Measurements from ENCODE around the gene DMRTC2.

DMRTC2 gene

GRCh38 chr19:41801031-41801430, 43.8 kb upstream of the DMRTC2 start:
- Histone ChIP-seq H2BK120ac (ENCODE audit: low read depth, low read length) (no peak overlapping the region), H3K9me3 (replicated peaks in 1 of 2; ENCODE audit: control insufficient read depth in 2 of 2, insufficient read depth in 1 of 2, low read depth in 1 of 2, low read length in 2 of 2) (peaks cover 0 to 1% of the 10 kb centered on the region in 2 donors), H4K8ac (ENCODE audit: low read depth, low read length) (no peak overlapping the region), H3K27ac (replicated peaks; ENCODE audit: low read length) (no peak overlapping the region), H3K23ac (ENCODE audit: low read depth, low read length, poor library complexity) (no peak overlapping the region), H3K4me2 (ENCODE audit: insufficient read depth, low read length, poor library complexity, severe bottlenecking) (no peak overlapping the region), H2AFZ (ENCODE audit: low read length) (no peak overlapping the region), H3K79me1 (ENCODE audit: low read depth, low read length) (no peaks in the 10 kb centered on the region), H3K4me3 (ENCODE audit: low read length in 2 of 2) (no peak overlapping the region), H3K4me1 (ENCODE audit: control insufficient read depth in 2 of 2, insufficient read depth in 1 of 2, low read depth in 1 of 2, low read length in 2 of 2) (peaks cover 0 to 5% of the 10 kb centered on the region in 2 donors), H4K91ac (ENCODE audit: low read depth, low read length, poor library complexity) (no peak overlapping the region), H3K36me3 (replicated peaks in 1 of 2; ENCODE audit: control insufficient read depth in 2 of 2, insufficient read depth in 2 of 2, low read length in 2 of 2) (no peaks in the 10 kb centered on the region), H2BK5ac (ENCODE audit: low read length) (no peak overlapping the region), H3K14ac (ENCODE audit: low read length) (no peak overlapping the region), H3K18ac (ENCODE audit: low read length) (no peak overlapping the region), H3K4ac (ENCODE audit: low read length) (no peak overlapping the region), H3K27me3 (ENCODE audit: control insufficient read depth in 3 of 3, insufficient read depth in 3 of 3, low read depth in 1 of 3, low read length in 3 of 3) (peaks cover 0 to 25% (median 0%) of the 10 kb centered on the region in 3 experiments), H3K9ac (ENCODE audit: low read depth, low read length, poor library complexity) (no peak overlapping the region), H2BK15ac (ENCODE audit: low read length) (no peak overlapping the region), H2AK5ac (ENCODE audit: low read depth, low read length) (no peak overlapping the region), H2BK12ac (ENCODE audit: low read length) (no peak overlapping the region)
- no CpG with 5 or more reads among the region's 4 CpGs for WGBS, 2 donors (ENCODE audit: extremely low coverage in 2 of 2, insufficient read length in 2 of 2, insufficient replicate concordance in 1 of 2)
- no peak for DNase-seq (ENCODE audit: low spot score)

GRCh38 chr19:41801792-41802211, 43.0 kb upstream of the DMRTC2 start:
- Histone ChIP-seq H3K23ac (ENCODE audit: low read depth, low read length, poor library complexity) (no peak overlapping the region), H3K27ac (replicated peaks; ENCODE audit: low read length) (peak overlapping the region; percentile 32), H3K79me1 (ENCODE audit: low read depth, low read length) (no peaks in the 10 kb centered on the region), H3K4me3 (ENCODE audit: low read length in 2 of 2) (no peak overlapping the region), H2BK15ac (ENCODE audit: low read length) (no peak overlapping the region), H3K4ac (ENCODE audit: low read length) (no peak overlapping the region), H3K18ac (ENCODE audit: low read length) (no peak overlapping the region), H4K8ac (ENCODE audit: low read depth, low read length) (no peak overlapping the region), H3K27me3 (ENCODE audit: control insufficient read depth in 3 of 3, insufficient read depth in 3 of 3, low read depth in 1 of 3, low read length in 3 of 3) (peaks cover 0 to 24% (median 1%) of the 10 kb centered on the region in 3 experiments), H3K14ac (ENCODE audit: low read length) (no peak overlapping the region), H2AFZ (ENCODE audit: low read length) (no peak overlapping the region), H3K36me3 (replicated peaks in 1 of 2; ENCODE audit: control insufficient read depth in 2 of 2, insufficient read depth in 2 of 2, low read length in 2 of 2) (no peaks in the 10 kb centered on the region), H2BK5ac (ENCODE audit: low read length) (no peak overlapping the region), H2AK5ac (ENCODE audit: low read depth, low read length) (no peak overlapping the region), H3K4me2 (ENCODE audit: insufficient read depth, low read length, poor library complexity, severe bottlenecking) (no peak overlapping the region), H2BK120ac (ENCODE audit: low read depth, low read length) (no peak overlapping the region), H3K9me3 (replicated peaks in 1 of 2; ENCODE audit: control insufficient read depth in 2 of 2, insufficient read depth in 1 of 2, low read depth in 1 of 2, low read length in 2 of 2) (peaks cover 0 to 1% of the 10 kb centered on the region in 2 donors), H2BK12ac (ENCODE audit: low read length) (no peak overlapping the region), H3K4me1 (ENCODE audit: control insufficient read depth in 2 of 2, insufficient read depth in 1 of 2, low read depth in 1 of 2, low read length in 2 of 2) (peaks cover 0 to 5% of the 10 kb centered on the region in 2 donors), H3K9ac (ENCODE audit: low read depth, low read length, poor library complexity) (no peak overlapping the region), H4K91ac (ENCODE audit: low read depth, low read length, poor library complexity) (no peak overlapping the region)
- no CpG with 5 or more reads among the region's 2 CpGs for WGBS, 2 donors (ENCODE audit: extremely low coverage in 2 of 2, insufficient read length in 2 of 2, insufficient replicate concordance in 1 of 2)
- DNase-seq (ENCODE audit: low spot score) = no peak

GRCh38 chr19:41802770-41803169, 42.1 kb upstream of the DMRTC2 start:
- H3K4me2 ChIP-seq (ENCODE audit: insufficient read depth, low read length, poor library complexity, severe bottlenecking) = peak overlapping the region; percentile 19
- no peak overlapping the region for H2AK5ac ChIP-seq (ENCODE audit: low read depth, low read length)
- no peak overlapping the region for H2AFZ ChIP-seq (ENCODE audit: low read length)
- peaks cover 0 to 24% (median 1%) of the 10 kb centered on the region in 3 experiments for H3K27me3 ChIP-seq (ENCODE audit: control insufficient read depth in 3 of 3, insufficient read depth in 3 of 3, low read depth in 1 of 3, low read length in 3 of 3)
- H4K8ac ChIP-seq (ENCODE audit: low read depth, low read length) = no peak overlapping the region
- H3K4ac ChIP-seq (ENCODE audit: low read length) = no peak overlapping the region
- no peak overlapping the region for H2BK120ac ChIP-seq (ENCODE audit: low read depth, low read length)
- H3K79me1 ChIP-seq (ENCODE audit: low read depth, low read length) = no peaks in the 10 kb centered on the region
- H2BK15ac ChIP-seq (ENCODE audit: low read length) = no peak overlapping the region
- no peaks in the 10 kb centered on the region for H3K36me3 ChIP-seq (replicated peaks in 1 of 2; ENCODE audit: control insufficient read depth in 2 of 2, insufficient read depth in 2 of 2, low read length in 2 of 2)
- H2BK5ac ChIP-seq (ENCODE audit: low read length) = no peak overlapping the region
- H4K91ac ChIP-seq (ENCODE audit: low read depth, low read length, poor library complexity) = no peak overlapping the region
- no peak overlapping the region for H3K18ac ChIP-seq (ENCODE audit: low read length)
- DNase-seq (ENCODE audit: low spot score) = no peak
- H3K4me3 ChIP-seq (ENCODE audit: low read length in 2 of 2) = no peak overlapping the region
- H2BK12ac ChIP-seq (ENCODE audit: low read length) = no peak overlapping the region
- H3K23ac ChIP-seq (ENCODE audit: low read depth, low read length, poor library complexity) = no peak overlapping the region
- H3K27ac ChIP-seq (replicated peaks; ENCODE audit: low read length) = peak overlapping the region; percentile 45
- peaks cover 0 to 5% of the 10 kb centered on the region in 2 donors for H3K4me1 ChIP-seq (ENCODE audit: control insufficient read depth in 2 of 2, insufficient read depth in 1 of 2, low read depth in 1 of 2, low read length in 2 of 2)
- no CpG with 5 or more reads among the region's 2 CpGs for WGBS, 2 donors (ENCODE audit: extremely low coverage in 2 of 2, insufficient read length in 2 of 2, insufficient replicate concordance in 1 of 2)
- no peak overlapping the region for H3K9ac ChIP-seq (ENCODE audit: low read depth, low read length, poor library complexity)
- no peak overlapping the region for H3K14ac ChIP-seq (ENCODE audit: low read length)
- H3K9me3 ChIP-seq (replicated peaks in 1 of 2; ENCODE audit: control insufficient read depth in 2 of 2, insufficient read depth in 1 of 2, low read depth in 1 of 2, low read length in 2 of 2) = peaks cover 0 to 1% of the 10 kb centered on the region in 2 donors

GRCh38 chr19:41804336-41804735, 40.5 kb upstream of the DMRTC2 start:
- Histone ChIP-seq H3K9me3 (replicated peaks in 1 of 2; ENCODE audit: control insufficient read depth in 2 of 2, insufficient read depth in 1 of 2, low read depth in 1 of 2, low read length in 2 of 2) (peaks cover 0 to 1% of the 10 kb centered on the region in 2 donors), H4K91ac (ENCODE audit: low read depth, low read length, poor library complexity) (no peak overlapping the region), H3K4me3 (ENCODE audit: low read length in 2 of 2) (no peak overlapping the region), H4K8ac (ENCODE audit: low read depth, low read length) (no peak overlapping the region), H3K27me3 (ENCODE audit: control insufficient read depth in 3 of 3, insufficient read depth in 3 of 3, low read depth in 1 of 3, low read length in 3 of 3) (peaks cover 0 to 24% (median 1%) of the 10 kb centered on the region in 3 experiments), H3K23ac (ENCODE audit: low read depth, low read length, poor library complexity) (no peak overlapping the region), H3K18ac (ENCODE audit: low read length) (no peak overlapping the region), H3K79me1 (ENCODE audit: low read depth, low read length) (no peaks in the 10 kb centered on the region), H3K4me1 (ENCODE audit: control insufficient read depth in 2 of 2, insufficient read depth in 1 of 2, low read depth in 1 of 2, low read length in 2 of 2) (peaks cover 0 to 5% of the 10 kb centered on the region in 2 donors), H2AFZ (ENCODE audit: low read length) (no peak overlapping the region), H2BK120ac (ENCODE audit: low read depth, low read length) (no peak overlapping the region), H3K4ac (ENCODE audit: low read length) (no peak overlapping the region), H2AK5ac (ENCODE audit: low read depth, low read length) (no peak overlapping the region), H2BK12ac (ENCODE audit: low read length) (no peak overlapping the region), H3K14ac (ENCODE audit: low read length) (no peak overlapping the region), H2BK15ac (ENCODE audit: low read length) (no peak overlapping the region), H3K27ac (replicated peaks; ENCODE audit: low read length) (no peak overlapping the region), H3K4me2 (ENCODE audit: insufficient read depth, low read length, poor library complexity, severe bottlenecking) (no peak overlapping the region), H2BK5ac (ENCODE audit: low read length) (no peak overlapping the region), H3K36me3 (replicated peaks in 1 of 2; ENCODE audit: control insufficient read depth in 2 of 2, insufficient read depth in 2 of 2, low read length in 2 of 2) (no peaks in the 10 kb centered on the region), H3K9ac (ENCODE audit: low read depth, low read length, poor library complexity) (no peak overlapping the region)
- DNase-seq (ENCODE audit: low spot score) = no peak
- WGBS, 2 donors (ENCODE audit: extremely low coverage in 2 of 2, insufficient read length in 2 of 2, insufficient replicate concordance in 1 of 2) = no CpG with 5 or more reads among the region's 3 CpGs
